K562 (cell line): ENCODE results near the gene HMG20B. TPM values are rescaled to one million over a fixed set of nuclear protein-coding genes. Genes with fewer than 3 reads are reported as not detected.

ENCODE experiments used
- NCOA4 ChIP-seq: fragments of 450-650 bp; IDR thresholded peaks from 2 replicates; pipeline ENCODE4 v1.6.1; 2018; ENCODE audit warnings: mild to moderate bottlenecking; ENCODE audit not compliant: partially characterized antibody
- RBM15 ChIP-seq: fragments of 200-400 bp; formaldehyde crosslinking; IDR thresholded peaks from 2 replicates; pipeline ENCODE4 v1.6.1; 2018; ENCODE audit warnings: mild to moderate bottlenecking, low read length, moderate library complexity; ENCODE audit not compliant: insufficient read depth
- SMARCA5 ChIP-seq: fragments of 450-650 bp; IDR thresholded peaks from 2 replicates; pipeline ENCODE4 v1.6.1; 2016
- TAF1 ChIP-seq: IDR thresholded peaks from 2 replicates; pipeline ENCODE4 v1.6.1; 2011; ENCODE audit warnings: mild to moderate bottlenecking, low read length, moderate library complexity; ENCODE audit not compliant: insufficient read depth, control insufficient read depth, severe bottlenecking; ENCODE audit errors: extremely low read depth
- TAL1 ChIP-seq: fragments of 450-650 bp; IDR thresholded peaks from 2 replicates; pipeline ENCODE4 v1.6.1; 2016; ENCODE audit warnings: mild to moderate bottlenecking
- THRAP3 ChIP-seq: fragments of 450-650 bp; IDR thresholded peaks from 2 replicates; pipeline ENCODE4 v1.6.1; 2016; ENCODE audit warnings: mild to moderate bottlenecking, inconsistent platforms, borderline replicate concordance
- XRCC5 ChIP-seq: fragments of 200-400 bp; formaldehyde crosslinking; IDR thresholded peaks from 2 replicates; pipeline ENCODE4 v1.6.1; 2017; ENCODE audit warnings: low read depth, mild to moderate bottlenecking, low read length
- ZNF165 ChIP-seq: fragments of 250-450 bp; sonication (Bioruptor Pico); IDR thresholded peaks from 2 replicates; pipeline ENCODE4 v1.4.0; 2020; ENCODE audit warnings: borderline replicate concordance
- polyA plus RNA-seq, 8 experiments: library from polyadenylated mRNA; depleted of rRNA in 4 of 8; stranded (reverse) in 5 of 8; unstranded in 3 of 8; fragments of >200 nt; fragmentation: Nextera tagmentation in 2 of 8; fragmentation: Illumina TruSeq in 1 of 8; extraction: Ambion mirVana in 2 of 8; extraction: Trizol in 1 of 8; gene quantifications; 2 replicates each; pipeline versions ENCODE4 v1.2.1 to v1.2.3, GENCODE V29; 2011 to 2014; ENCODE audit warnings: inconsistent platforms in 1 of 8, missing spikeins in 1 of 8
- total RNA-seq, 7 experiments: library from RNA; depleted of rRNA in 6 of 7; stranded (reverse); fragments of >200 nt in 6 of 7; fragmentation: Illumina TruSeq in 2 of 7; extraction: Trizol in 2 of 7; gene quantifications; 2 replicates each; pipeline versions ENCODE4 v1.2.1 to v1.2.3, GENCODE V29; 2011 to 2021; ENCODE audit warnings: low replicate concordance in 1 of 7
- TF ChIP-seq, protein P1 (sequence below): fragments of 450-650 bp; IDR thresholded peaks from 2 replicates; pipeline ENCODE4 v1.6.1; 2016; ENCODE audit warnings: mild to moderate bottlenecking, moderate library complexity

The HMG20B gene
- total and polyA plus RNA-seq, 9 of the 15 experiments (the other 6 are each of a cell fraction or from before 2014, with no cell fraction given): 0.35 to 172 (median 38.6) TPM

DNA sequence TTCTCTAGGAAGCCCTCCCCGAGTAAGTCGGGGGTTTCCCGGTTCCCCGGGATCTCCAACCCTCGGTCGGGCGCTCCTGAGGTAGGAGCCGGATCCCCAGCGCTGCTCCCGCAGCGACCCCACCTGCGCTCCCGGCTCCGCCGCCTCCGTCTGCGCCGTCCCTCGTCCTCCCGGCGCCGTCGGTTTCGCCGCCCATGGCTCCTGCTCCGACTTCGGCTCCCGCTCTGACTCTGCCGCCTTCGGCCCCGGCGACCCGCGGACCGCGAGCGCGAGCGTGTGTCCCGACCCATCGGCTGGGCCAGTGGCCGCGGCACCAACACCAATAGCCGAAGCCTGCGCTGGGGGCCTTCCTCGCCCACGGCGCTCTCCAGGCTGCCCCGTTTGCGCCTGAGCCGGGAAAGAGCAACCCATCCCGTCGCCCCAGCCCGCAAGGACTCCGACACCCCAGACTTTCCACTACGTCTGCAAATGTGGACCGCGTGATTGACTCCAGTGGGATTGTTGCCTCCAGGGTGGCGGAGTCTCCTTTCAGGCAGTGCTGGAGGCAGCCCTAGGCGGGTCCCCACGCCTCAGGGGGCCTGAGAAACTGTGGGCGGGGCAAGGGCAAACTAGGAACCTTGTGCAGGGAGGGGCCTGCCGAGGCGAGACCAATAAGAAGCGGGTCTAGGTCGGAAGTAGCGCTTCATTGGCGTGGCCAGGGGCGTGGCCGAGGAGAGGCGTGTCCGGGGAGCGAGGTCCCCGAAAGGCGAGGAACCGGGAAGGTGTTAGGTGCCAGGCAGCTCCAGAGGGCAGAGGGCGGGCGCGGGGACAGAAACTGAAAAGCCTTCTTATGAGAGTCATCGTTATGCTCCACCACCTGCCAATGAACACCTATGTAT lies 54.0 kb downstream of the HMG20B start, which contains the start of gene CACTIN (continued):
- TF ChIP-seq, protein P1, sequence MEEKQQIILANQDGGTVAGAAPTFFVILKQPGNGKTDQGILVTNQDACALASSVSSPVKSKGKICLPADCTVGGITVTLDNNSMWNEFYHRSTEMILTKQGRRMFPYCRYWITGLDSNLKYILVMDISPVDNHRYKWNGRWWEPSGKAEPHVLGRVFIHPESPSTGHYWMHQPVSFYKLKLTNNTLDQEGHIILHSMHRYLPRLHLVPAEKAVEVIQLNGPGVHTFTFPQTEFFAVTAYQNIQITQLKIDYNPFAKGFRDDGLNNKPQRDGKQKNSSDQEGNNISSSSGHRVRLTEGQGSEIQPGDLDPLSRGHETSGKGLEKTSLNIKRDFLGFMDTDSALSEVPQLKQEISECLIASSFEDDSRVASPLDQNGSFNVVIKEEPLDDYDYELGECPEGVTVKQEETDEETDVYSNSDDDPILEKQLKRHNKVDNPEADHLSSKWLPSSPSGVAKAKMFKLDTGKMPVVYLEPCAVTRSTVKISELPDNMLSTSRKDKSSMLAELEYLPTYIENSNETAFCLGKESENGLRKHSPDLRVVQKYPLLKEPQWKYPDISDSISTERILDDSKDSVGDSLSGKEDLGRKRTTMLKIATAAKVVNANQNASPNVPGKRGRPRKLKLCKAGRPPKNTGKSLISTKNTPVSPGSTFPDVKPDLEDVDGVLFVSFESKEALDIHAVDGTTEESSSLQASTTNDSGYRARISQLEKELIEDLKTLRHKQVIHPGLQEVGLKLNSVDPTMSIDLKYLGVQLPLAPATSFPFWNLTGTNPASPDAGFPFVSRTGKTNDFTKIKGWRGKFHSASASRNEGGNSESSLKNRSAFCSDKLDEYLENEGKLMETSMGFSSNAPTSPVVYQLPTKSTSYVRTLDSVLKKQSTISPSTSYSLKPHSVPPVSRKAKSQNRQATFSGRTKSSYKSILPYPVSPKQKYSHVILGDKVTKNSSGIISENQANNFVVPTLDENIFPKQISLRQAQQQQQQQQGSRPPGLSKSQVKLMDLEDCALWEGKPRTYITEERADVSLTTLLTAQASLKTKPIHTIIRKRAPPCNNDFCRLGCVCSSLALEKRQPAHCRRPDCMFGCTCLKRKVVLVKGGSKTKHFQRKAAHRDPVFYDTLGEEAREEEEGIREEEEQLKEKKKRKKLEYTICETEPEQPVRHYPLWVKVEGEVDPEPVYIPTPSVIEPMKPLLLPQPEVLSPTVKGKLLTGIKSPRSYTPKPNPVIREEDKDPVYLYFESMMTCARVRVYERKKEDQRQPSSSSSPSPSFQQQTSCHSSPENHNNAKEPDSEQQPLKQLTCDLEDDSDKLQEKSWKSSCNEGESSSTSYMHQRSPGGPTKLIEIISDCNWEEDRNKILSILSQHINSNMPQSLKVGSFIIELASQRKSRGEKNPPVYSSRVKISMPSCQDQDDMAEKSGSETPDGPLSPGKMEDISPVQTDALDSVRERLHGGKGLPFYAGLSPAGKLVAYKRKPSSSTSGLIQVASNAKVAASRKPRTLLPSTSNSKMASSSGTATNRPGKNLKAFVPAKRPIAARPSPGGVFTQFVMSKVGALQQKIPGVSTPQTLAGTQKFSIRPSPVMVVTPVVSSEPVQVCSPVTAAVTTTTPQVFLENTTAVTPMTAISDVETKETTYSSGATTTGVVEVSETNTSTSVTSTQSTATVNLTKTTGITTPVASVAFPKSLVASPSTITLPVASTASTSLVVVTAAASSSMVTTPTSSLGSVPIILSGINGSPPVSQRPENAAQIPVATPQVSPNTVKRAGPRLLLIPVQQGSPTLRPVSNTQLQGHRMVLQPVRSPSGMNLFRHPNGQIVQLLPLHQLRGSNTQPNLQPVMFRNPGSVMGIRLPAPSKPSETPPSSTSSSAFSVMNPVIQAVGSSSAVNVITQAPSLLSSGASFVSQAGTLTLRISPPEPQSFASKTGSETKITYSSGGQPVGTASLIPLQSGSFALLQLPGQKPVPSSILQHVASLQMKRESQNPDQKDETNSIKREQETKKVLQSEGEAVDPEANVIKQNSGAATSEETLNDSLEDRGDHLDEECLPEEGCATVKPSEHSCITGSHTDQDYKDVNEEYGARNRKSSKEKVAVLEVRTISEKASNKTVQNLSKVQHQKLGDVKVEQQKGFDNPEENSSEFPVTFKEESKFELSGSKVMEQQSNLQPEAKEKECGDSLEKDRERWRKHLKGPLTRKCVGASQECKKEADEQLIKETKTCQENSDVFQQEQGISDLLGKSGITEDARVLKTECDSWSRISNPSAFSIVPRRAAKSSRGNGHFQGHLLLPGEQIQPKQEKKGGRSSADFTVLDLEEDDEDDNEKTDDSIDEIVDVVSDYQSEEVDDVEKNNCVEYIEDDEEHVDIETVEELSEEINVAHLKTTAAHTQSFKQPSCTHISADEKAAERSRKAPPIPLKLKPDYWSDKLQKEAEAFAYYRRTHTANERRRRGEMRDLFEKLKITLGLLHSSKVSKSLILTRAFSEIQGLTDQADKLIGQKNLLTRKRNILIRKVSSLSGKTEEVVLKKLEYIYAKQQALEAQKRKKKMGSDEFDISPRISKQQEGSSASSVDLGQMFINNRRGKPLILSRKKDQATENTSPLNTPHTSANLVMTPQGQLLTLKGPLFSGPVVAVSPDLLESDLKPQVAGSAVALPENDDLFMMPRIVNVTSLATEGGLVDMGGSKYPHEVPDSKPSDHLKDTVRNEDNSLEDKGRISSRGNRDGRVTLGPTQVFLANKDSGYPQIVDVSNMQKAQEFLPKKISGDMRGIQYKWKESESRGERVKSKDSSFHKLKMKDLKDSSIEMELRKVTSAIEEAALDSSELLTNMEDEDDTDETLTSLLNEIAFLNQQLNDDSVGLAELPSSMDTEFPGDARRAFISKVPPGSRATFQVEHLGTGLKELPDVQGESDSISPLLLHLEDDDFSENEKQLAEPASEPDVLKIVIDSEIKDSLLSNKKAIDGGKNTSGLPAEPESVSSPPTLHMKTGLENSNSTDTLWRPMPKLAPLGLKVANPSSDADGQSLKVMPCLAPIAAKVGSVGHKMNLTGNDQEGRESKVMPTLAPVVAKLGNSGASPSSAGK: no peak; the same call in 1 of the 2 replicates
- no peak for TF ChIP-seq THRAP3
- peak; percentile 57 for TF ChIP-seq TAL1
- peak; percentile 51 for TF ChIP-seq XRCC5
- TF ChIP-seq TAF1: peak; percentile 52
- no peak for TF ChIP-seq ZNF165 (CRISPR knock-in tag)
- TF ChIP-seq RBM15: no peak
- TF ChIP-seq NCOA4: no peak
- TF ChIP-seq SMARCA5: no peak
